HFFc6 (cell line): Measurements from ENCODE around the gene RARB. TPM values are rescaled to one million over a fixed set of nuclear protein-coding genes. Genes with fewer than 3 reads are reported as not detected.

Experiments
- DNase-seq: peaks from one replicate; pipeline ENCODE4 v3.0.0-alpha.2; 2018
- H3K27ac Mint-ChIP-seq: 2 replicates; pipeline ENCODE4 v1.8.0; 2020; ENCODE audit warnings: mild to moderate bottlenecking, mixed read lengths
- H3K27me3 Mint-ChIP-seq: 2 replicates; pipeline ENCODE4 v1.8.0; 2021; ENCODE audit warnings: mild to moderate bottlenecking, moderate library complexity, mixed read lengths; ENCODE audit not compliant: insufficient read depth
- H3K36me3 Mint-ChIP-seq: 2 replicates; pipeline ENCODE4 v1.8.0; 2021; ENCODE audit warnings: low read depth, mixed read lengths
- H3K4me1 Mint-ChIP-seq: 2 replicates; pipeline ENCODE4 v1.8.0; 2020; ENCODE audit warnings: low read depth, mixed read lengths
- H3K4me3 Mint-ChIP-seq: 2 replicates; pipeline ENCODE4 v1.8.0; 2020; ENCODE audit warnings: mild to moderate bottlenecking, moderate library complexity, mixed read lengths
- H3K9me3 Mint-ChIP-seq: 2 replicates; pipeline ENCODE4 v1.8.0; 2020; ENCODE audit warnings: mild to moderate bottlenecking, mixed read lengths
- CTCF ChIP-seq: fragments of 200-600 bp; sonication (generic); IDR thresholded peaks from 2 replicates; pipeline ENCODE4 v1.5.0; 2021; ENCODE audit warnings: antibody characterized with exemption, mild to moderate bottlenecking
- total RNA-seq, 6 experiments: library from RNA; stranded (reverse); fragmentation: NEBNext Ultra II Directional; extraction: Animal tissue kit (Norgen Biotek cat#: 25700); gene quantifications; 2 replicates in 1 of 6; 3 replicates in 5 of 6; pipeline ENCODE4 v1.2.3, GENCODE V29; 2021

RARB gene
- total RNA-seq, 6 experiments from 2014 or later, result 1.6 to 2.4 (median 1.8) TPM; not detected in 2

DNA sequence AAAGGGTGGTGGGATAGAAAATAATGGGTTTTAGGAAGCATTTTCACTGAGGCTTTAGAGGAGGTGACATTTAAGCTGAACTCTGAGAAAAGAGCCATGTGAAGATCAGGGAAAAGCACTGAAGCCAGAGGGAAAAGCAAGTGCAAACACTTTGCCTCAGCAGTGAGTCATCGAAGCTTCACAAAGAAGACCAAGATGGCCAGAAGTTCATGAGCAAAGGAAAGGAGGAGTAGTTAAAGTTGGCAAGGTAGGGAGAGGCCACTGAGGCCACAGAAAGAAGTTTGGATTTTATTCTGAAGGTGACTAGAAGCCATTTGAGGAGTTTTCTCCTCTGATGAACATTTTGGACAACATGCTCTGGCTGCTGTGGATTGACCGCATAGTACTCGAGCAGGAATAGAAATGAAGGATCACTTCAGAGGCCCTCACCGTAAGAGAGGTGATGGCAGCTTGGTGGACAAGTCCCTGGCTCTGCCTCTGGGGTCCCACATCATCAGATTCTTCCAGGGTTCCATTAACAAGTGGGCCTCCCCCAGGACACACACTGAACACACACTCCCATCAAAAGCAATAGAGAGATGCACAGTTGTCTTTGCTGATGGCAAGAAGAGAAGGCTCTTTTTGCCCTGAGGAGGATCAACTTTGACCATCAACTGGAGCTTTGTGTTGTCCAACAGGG lies 161.2 kb downstream of the RARB start:
- TF ChIP-seq CTCF, result no peak
- Mint-ChIP-seq H3K27me3 (no peaks in the 10 kb centered on the region; the same call in 1 of the 2 replicates), H3K36me3 (peaks cover 6% of the 10 kb centered on the region), H3K9me3 (no peaks in the 10 kb centered on the region), H3K27ac (no peak overlapping the region; the same call in 1 of the 2 replicates), H3K4me1 (peaks cover 73% of the 10 kb centered on the region), H3K4me3 (no peak overlapping the region)
- DNase-seq, result no peak

- Mint-ChIP-seq H3K9me3 (no peaks in the 10 kb centered on the region), H3K36me3 (peaks cover 6% of the 10 kb centered on the region), H3K4me1 (peaks cover 69% of the 10 kb centered on the region), H3K27ac (no peak overlapping the region), H3K27me3 (no peaks in the 10 kb centered on the region; the same call in 1 of the 2 replicates), H3K4me3 (no peak overlapping the region)
- TF ChIP-seq CTCF, result no peak
- DNase-seq, result no peak
Measured at GRCh38 chr3:25589783-25590258, 161.8 kb downstream of the RARB start.

DNA sequence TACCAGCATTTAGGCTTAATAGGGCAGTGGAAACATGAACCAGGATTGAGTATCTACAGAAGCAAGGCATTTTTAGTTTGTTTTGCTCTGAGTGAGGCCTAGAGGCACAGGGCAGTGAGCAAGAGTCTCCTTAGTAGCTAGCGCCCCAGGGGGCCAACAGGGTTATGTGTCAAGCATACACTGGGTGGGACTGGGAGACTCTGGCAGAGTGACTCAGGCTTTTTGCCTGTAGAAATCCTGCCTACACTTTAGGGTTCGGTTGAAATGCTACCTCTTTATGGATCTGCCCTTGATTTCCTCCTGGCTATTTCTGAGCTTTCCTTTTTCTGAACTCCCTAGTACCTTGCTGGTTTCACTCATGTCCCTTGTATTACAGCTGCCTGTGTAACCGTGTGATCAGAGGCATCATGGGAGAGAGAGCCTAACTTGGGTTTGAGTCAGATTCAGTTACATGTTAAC lies 164.5 kb downstream of the RARB start:
- DNase-seq, result peak; percentile 87
- Mint-ChIP-seq H3K27me3 (no peaks in the 10 kb centered on the region; the same call in 1 of the 2 replicates), H3K27ac (peak overlapping the region; percentile 93), H3K4me3 (peak overlapping the region; percentile 11; the same call in 1 of the 2 replicates), H3K4me1 (peaks cover 57% of the 10 kb centered on the region), H3K9me3 (no peaks in the 10 kb centered on the region), H3K36me3 (peaks cover 6% of the 10 kb centered on the region)
- peak; percentile 67 for TF ChIP-seq CTCF

DNA sequence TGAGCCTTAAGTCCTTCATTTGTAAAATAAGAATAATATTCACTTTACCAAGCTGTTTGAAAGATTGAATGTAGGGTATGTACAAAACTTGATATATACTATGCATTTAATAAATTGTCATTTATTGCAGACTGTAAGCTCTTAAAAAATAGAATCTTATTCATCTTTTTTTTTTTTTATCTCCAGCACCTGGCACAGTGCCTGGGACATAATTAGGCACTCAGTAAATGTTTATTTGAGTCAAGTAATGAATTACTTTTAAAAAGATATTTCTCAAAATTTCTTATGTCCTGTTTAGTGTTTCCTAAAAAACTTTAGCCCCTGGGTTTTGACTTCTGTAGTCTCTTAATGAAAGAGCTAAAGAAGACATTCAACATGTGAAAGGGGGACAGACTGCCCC lies 164.9 kb downstream of the RARB start:
- no peak for DNase-seq
- peaks cover 4% of the 10 kb centered on the region; the same call in 1 of the 2 replicates for H3K36me3 Mint-ChIP-seq
- H3K4me3 Mint-ChIP-seq, result no peak overlapping the region; the same call in 1 of the 2 replicates
- H3K27ac Mint-ChIP-seq, result peak overlapping the region; percentile 93
- no peak for TF ChIP-seq CTCF
- no peaks in the 10 kb centered on the region; the same call in 1 of the 2 replicates for H3K27me3 Mint-ChIP-seq
- peaks cover 52% of the 10 kb centered on the region for H3K4me1 Mint-ChIP-seq
- no peaks in the 10 kb centered on the region for H3K9me3 Mint-ChIP-seq

DNA sequence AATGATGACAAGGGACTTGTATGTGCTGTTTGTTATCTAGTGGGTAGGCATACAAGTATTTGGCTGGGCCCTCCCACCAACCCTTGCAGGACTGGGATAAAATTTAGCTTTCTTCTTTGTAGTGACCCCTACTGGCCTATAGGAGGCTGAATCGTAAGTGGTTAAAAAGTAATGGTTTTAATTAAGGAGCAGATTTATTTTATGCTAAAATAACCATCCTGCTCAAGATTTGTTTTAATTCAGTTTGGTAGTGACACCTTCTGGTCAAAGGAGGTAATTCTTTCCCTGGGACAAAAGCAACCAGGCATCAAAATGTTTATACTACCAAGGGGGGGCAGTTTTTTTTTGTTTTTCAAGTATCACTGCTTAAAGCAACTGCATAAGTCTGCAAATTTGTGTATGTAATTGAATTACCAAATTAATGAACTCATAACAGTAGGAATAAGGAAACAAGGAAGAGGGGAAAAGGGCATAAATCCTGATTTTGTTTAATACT lies 166.0 kb downstream of the RARB start:
- no peaks in the 10 kb centered on the region; the same call in none of the 2 replicates for H3K27me3 Mint-ChIP-seq
- peak; percentile 86 for DNase-seq
- peaks cover 42% of the 10 kb centered on the region for H3K4me1 Mint-ChIP-seq
- 0 out of 2 replicates have a peak, but pooled peaks cover 8% of the 10 kb centered on the region for H3K36me3 Mint-ChIP-seq
- no peaks in the 10 kb centered on the region for H3K9me3 Mint-ChIP-seq
- peak overlapping the region; percentile 68; the same call in 1 of the 2 replicates for H3K27ac Mint-ChIP-seq
- H3K4me3 Mint-ChIP-seq, result no peak overlapping the region
- peak; percentile 98 for TF ChIP-seq CTCF
